ENCODE measurements around the gene ABL2.
"Not testable (repeated sequence)": the region's sequence is repeated elsewhere in the genome, so short reads cannot be mapped to it uniquely, and the experiment has no call there.

Gene ABL2

DNA sequence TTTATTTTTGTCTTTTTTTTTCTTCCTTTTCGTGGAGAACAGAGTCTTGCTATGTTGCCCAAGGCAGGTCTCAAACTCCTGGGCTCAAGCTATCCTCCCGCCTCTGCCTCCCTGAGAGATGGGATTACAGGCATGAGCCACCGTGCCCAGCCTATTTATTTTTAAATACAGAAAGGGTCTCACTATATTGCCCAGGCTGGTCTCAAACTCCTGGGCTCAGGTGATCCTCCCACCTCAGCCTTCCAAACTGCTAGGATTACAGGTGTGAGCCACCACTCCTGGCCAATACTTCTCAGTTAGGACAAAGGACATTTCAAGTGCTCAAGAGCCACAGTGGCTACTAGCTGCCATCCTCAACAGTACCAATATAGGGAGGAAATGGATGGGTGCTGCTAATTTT is 16.2 kb downstream of the ABL2 start:
- DNase-seq, result not testable (repeated sequence)

DNA sequence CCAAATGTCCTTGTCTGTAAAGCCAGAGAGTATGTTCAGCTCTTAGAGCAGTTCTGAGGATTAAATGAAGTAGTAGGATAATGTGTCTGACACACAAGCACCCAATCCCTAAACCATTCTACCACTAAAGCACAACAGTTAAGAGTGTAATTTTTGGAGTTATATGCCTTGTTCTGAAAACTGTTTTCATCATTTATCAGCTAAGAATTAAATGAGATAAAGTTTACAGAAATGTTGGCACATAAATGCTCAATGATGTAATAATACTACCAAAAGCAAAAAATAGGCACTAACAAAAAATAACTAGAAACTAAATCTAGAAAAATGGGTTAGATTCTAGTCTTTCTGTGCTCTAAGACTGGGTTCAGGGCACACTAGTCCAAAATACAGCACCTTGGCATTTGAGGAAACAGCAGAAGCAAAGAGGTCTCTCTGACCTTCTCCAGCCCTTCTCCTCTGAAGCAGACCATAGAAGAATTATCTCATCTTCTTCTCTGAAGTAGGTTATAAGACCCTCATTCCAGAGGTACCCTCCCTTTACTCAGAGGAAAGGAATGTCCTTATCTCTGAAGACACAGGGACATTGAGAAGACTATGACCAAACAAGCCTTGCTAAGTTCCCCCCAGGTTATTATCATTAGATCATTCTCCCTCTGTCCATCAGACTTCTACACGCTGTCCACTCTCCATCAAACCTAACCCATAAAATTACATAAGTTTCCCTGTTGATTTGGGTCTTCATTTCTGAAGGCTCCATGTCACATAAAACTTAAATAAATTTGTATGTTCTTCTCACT is 20.6 kb downstream of the ABL2 start:
- no peak for DNase-seq

DNA sequence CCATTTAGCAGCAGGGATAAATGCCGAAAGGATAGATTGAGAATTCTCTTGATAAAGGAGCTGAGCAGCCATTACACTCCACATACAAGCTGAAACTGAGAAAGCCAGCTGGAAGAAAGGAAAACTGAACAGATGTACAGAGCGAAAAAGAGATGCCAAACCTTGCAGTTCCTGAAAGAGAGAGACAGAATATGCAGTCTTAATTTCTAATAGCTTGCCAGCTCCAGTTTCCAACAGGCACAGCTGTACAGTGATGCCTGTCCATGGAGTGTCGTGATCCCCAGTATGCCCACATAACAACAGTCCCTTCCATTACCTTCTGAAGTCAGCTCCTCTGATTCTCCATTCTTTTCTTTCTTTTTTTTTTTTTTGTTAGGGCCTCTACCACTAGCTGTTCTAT is 22.7 kb downstream of the ABL2 start:
- DNase-seq, result no peak

DNA sequence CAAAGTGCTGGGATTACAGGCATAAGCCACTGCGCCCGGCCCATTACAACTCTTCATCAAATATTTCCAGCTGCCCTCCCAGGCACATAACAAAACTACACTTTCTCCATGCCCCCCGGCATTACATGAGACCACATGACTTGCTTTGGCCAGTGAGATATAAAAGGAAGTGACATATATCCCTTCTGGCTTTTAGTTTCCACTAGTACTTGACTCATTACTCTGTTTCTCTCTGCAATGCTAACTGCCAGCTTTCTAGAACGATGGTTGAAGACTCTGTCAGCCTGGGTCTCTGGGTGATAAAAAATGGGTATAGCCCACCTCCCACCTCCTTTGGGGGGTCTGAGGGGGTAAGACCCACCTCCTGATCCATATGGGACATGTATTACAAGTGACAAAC is 24.2 kb downstream of the ABL2 start:
- peak in 1 of 2 donors; percentile 5 for DNase-seq

DNA sequence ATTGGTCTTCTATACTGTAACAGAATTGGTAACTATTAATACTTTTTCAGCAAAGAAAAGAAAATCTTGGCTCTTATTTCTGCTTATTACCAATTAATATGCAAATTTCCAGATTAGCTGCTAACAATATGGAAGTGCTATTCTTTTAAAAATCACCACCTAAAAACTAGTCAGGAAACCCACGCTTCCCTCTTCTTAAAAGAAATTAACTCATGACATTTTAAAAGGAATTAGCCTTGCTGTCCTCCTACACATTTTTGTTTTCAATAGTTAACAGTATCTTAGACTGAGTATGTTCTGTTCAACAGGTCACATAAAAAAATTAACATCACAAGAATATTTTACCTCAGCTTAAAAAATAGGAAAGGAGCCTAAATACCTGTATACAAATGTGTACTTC is 27.3 kb downstream of the ABL2 start:
- no peak for DNase-seq

DNA sequence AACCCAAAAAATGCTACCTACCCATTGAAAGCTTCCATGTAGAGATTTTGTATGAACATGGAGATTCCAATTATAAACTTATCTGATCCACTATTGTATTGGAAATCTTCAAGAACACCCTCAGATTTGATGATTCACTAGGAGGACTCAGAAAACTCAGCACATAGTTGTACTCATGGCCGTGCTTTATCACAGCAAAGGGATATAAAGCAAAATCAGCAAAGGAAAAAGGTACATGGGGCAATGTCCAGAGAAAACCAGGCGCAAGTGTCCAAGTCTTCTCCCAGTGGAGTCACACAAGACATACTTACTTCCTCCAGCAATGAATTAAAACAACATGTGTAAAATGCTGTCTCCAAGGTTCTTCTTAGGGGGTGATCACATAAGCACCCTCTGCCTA is 28.9 kb downstream of the ABL2 start:
- no peak for DNase-seq

DNA sequence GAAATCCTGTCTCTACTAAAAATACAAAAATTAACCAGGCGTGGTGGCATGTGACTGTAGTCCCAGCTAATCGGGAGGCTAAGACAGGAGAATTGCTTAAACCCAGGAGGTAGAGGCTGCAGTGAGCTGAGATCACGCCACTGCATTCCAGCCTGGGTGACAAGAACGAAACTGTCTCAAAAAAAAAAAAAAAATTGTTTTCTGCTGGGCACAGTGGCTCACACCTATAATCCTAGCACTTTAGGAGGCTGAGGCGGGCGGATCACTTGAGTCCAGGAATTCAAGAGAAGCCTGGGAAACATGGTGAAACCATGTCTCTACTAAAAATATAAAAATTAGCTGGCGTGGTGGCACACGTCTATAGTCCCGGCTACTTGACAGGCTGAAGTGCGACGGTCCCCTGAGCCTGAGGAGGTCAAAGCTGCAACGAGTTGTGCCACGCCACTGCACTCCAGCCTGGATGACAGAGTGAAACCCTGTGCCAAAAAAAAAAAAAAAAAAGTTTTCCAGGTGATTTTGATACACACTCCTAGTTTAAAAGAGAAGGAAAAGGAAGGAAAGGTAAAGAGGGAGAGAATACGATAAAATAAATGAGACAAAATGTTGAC is 31.7 kb downstream of the ABL2 start:
- no peak for DNase-seq

DNA sequence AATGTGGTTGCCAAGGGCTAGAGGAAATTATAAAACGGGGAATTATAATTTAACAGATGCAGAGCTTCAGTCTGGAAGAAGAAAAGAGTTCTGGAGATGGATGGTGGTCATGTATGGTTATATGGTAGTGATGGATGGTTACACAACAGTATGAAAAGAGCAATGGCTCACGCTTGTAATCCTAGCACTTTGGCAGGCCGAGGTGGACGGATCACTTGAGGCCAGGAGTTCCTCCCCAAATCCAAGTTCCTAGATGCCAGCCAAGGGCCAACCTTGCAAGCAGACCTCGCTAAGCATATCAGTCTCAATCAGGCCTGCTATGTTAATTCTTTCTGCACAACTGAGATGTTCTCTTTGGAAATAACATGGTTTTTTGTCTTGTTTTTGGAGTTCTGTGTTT is 33.6 kb downstream of the ABL2 start:
- not testable (repeated sequence) for DNase-seq

DNA sequence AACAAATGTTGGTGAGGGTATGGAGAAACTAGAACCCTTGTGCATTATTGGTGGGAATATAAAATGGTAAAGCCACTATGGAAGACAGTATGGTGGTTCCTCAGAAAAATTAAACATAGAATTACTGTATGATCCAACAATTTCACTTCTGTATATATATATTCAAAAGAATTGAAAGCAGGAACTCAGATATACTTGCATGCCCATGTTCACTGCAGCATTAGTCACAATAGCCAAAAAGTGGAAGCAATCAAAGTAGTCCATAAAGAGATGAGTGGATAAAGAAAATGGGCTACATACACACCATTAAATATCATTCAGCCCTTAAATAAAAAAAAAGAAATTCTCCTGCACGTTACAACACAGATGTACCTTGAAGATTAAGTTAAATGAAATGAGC is 34.1 kb downstream of the ABL2 start:
- no peak for DNase-seq

DNA sequence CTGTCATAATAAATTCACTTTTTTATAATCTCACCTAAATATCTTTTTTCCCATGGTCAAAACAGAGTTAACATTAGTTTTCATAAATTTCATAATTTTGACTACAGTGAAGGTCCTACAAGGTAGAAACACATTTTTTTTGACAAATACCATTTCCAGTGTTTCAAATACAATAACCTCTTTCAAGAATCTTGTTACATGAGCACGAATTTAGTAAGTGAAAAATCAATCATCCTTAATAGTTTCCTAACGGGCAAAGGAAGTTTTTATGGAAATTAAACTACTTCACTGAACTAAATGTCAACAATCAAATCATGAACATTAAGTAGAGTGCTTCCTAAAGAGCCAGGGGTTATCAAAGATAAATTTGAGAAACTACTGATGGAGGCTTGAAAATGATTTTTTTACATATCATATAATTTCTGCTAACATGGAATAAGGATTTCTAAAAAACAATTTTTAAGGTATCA is 35.4 kb downstream of the ABL2 start:
- no peak for DNase-seq

DNA sequence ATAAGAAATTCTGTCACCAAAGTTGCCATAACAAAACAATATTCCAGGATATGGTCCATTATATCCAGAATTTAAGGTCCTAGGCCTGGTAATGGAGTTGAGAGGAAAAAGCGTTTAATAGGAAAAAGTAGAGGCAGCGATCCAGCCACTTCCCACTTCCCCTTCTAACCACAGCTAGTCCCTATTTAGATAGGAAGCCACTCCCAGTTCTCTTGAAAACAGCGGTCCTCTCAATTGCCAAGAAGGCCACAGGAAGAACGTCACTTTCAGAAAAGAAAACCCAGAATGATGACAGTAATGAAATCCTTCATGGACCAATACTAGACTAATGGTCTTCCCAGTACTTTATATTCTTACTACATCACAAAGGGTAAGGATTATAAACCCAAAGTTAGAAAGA is 38.6 kb downstream of the ABL2 start:
- DNase-seq, result no peak

DNA sequence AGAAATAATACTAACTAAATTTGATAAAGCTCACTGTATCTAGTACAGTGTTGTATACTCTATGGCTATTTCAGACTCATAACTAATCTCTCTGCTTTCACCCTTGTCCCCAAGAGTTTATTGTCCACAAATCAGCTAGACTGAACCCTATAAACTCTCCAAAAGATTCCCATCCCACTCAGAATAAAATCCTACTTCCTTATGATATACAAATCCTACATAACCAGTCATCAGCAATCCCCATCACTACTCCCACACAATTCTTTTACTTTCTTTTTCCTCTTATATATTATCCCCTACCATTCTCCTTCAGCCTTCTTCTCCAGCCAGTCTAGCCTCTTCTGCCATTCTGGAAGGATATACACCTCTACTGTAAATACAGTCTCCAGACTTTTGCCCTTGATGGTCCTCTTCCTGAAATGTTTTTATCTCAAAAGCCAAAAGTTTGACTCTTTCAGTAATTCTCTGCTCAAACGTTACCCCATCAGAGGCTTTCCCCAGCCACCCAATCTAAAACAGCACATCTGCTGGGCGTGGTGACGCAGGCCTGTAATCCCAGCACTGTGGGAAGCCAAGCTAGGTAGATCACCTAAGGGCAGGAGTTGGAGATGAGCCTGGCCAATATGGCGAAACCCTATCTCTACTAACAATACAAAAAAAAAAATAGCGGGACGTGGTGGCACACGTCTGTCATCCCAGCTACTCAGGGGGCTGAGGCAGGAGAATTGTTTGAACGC is 41.6 kb downstream of the ABL2 start:
- no peak for DNase-seq

DNA sequence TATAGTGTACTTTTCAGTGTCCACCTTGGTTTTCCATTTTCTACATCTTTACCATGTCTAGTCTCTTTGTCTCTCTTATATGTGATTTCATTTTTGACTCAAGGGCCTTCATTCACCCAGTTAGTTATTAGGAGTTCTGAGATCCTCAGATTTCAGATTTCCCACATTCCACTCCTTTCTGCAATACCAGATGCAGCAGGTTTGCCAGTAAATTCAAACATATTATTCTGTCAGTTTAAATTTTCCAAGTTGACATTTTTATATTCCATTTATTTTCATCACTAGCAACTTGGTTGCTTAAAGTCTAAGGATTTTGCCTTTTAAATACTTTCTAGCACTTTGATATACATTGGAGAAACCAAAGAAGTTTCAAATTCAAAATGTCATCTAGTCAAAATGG is 42.4 kb downstream of the ABL2 start:
- DNase-seq, result no peak

DNA sequence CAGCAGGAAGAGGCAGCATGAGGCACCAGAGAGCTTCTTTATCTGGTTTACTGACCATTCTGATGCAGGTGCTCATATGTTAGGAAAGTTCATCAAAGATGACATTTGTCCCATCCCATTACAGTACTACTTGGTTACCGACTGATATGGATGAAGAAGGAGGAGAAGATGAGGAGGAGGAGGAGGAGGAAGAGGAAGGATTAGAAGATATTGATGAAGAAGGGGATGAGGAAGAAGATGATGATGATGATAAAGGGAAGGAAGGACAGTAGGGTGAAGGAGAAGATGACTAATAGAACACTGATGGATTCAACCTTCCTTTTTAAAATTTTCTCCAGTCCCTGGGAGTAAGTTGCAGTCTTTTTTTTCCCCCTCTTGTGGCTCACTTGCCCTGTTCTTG is 45.1 kb downstream of the ABL2 start:
- DNase-seq, result no peak

DNA sequence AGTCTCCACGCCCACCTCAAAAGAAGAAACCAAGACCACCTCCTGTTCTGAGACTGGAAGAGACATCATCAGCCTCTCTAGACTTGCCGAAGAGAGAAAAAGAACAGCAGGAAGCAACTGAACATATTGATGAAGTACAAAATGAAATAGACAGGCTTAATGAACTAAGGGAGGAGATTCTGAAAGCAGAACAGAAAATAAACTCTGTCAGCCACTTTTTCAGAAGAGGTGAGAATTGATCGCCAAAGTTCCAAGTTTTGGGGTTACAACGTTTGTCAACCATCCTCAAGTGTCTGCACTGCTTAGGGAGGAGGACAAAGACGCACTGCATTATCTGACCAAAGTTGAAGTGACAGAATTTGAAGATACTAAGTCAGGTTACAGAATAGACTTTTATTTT is 45.6 kb downstream of the ABL2 start:
- DNase-seq, result no peak

DNA sequence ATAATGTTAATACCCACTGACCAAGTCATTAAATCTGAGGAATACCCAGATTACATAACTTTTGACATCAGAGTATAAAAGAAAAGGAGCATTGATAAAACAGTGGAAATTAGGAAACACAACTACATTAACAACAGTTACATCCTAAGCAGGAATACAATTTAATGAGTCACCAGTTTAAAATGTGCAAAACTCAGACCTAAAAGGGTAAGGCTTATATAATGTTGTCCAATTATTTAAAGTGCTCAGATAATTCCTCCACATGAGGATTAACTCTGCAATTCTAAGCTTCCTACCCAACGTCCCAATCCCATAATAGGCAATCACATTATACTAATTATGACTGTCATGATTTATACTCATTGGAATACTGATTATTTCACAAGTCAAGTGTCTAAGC is 50.5 kb downstream of the ABL2 start:
- DNase-seq, result no peak

DNA sequence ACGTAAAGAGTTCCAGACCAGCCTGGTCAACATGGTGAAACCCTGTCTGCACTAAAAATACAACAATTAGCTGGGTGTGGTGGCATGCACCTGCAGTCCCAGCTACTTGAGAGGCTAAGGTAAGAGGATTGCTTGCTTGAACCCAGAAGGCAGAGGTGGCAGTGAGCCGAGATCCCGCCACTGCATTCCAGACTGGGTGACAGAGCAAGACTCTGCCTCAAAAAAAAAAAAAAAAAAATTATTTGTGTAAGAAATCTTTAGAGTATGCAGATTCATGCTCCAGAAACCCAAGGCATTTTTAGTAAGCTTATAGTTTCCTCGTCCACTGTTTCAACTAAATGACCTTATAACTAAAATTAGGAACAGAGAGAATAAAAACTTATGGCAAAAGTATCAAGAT is 51.3 kb downstream of the ABL2 start:
- DNase-seq, result no peak

DNA sequence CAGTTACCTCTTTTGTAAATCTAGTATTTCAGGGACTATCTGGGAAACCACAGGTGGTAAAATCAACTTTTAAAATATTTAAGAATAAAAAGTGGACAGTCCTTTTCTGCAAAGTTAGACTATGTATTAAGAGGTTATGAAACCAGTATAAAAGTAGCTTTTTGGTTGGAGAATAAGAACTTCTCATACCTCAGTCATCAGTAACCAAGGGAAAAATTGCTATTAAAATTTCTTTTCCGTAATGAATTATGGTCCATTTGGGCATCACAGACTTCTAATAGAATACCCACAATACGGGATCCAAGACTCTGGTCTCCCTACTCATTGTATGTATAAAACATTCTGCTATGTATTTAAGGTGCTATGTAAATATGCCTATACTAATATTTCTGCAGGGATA is 51.9 kb downstream of the ABL2 start:
- no peak for DNase-seq

DNA sequence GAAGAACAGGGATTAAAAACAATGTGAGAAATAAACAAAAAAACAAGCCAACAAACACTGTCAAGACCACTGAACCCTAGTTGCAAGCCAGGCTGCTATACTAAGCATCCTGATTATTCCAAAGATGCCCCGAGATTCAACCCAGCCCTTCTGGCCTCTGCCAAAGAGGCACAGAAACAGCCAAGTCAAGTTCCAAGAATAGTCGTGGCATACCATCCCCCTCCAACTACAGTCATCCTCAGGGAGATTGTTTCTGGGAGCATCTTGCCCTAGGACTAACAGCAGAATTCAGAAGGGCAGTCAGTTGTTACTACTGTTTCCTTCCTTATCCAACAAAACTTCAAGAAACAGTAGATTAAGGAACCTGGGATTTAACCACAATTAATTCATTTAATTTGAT is 52.3 kb downstream of the ABL2 start:
- no peak for DNase-seq

DNA sequence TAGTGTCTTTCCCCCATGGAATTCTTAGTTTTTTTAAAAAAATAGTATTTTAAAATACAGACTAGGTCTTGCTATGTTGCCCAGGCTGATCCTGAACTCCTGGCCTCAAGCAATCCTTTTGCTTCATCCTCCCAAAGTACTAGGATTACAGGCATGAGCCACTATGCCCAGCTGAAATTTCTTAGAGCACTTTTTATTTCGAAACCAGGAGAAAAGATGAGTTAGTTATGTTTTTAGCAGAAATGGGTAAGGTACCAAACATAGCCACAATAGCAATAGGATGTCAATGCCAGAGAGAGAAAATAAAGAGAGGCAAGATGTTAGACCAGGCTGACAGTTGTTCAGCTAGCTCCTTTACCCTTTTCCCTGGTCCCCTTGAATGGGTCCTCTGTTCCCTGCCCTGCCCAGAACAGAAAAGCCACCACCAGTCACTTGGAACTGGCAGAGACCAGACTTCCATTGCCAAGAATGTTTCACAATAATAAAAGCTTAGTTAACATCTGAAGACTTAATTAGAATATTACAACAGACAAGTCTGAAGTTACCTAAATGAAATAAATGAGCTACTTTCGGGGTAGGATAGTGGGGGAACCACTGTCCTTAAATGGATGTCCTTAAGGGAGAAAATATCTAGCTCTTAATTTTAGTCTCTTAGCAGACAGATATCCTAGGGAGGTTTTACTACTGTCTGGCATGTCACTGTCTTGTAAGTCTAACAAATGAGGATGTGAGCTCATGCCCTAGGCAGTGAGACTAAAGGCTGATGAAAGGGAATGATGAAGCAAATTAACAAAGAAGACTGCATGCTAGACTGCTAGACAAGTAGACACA is 54.3 kb downstream of the ABL2 start:
- DNase-seq, result peak; percentile 4 to 48

DNA sequence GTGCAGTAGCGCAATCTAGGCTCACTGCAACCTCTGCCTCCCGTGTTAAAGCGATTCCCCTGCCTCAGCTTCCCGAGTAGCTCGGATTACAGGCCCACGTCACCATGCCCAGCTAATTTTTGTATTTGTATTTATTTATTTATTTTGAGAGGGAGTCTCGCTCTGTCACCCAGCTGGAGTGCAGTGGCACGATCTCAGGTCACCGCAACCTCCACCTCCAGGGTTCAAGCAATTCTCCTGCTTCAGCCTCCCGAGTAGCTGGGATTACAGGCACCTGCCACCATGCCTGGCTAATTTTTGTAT is 59.1 kb downstream of the ABL2 start:
- not testable (repeated sequence) for DNase-seq

DNA sequence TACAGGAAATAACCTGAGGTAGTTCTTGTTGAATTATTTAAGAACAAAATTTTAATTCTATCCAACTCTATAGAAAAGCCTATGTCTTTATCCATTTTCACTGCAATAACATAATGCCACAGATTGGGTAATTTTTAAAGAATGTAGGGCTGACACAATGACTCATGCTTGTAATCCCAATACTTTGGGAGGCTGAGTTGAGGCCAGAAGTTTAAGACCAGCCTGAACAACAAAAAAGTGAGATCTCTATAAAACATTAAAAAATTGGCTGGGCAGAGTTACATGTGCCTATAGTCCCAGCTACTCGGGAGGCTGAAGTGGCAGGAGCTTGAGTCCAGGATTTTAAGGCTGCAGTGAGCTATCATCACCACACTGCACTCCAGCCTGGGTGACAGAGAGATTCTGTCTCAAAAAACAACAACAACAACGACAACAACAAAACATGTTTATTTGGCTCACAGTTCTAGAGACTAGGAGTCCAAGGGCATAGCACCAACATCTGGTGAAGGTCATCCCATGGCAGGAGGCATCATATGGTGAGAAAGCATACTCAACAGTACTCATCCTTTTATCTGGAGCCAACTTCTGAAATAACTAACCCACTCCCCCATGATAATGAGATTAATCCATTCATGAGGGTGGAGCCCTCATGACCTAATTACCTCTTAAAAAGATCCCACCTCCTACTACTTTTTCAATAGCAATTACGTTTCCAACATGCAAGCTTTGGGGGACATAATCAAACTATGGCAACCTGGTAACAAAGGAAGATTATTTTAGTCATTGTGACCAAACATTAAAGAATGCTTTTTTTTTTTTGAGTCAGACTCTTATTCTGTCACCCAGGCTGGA is 59.6 kb downstream of the ABL2 start:
- DNase-seq, result no peak
